Measurements from ENCODE around the gene UQCRHL.
"Not testable (repeated sequence)": the region's sequence is repeated elsewhere in the genome, so short reads cannot be mapped to it uniquely, and the experiment has no call there.

The UQCRHL gene

GRCh38 chr1:15833842-15834405, 26.5 kb upstream of the UQCRHL start:
- Histone ChIP-seq H3K9me3 (no peaks in the 10 kb centered on the region), H3K27me3 (no peaks in the 10 kb centered on the region), H3K36me3 (no peaks in the 10 kb centered on the region), H3K4me1 (ENCODE audit: control insufficient read depth in 1 of 2, insufficient read depth in 1 of 2, low read depth in 1 of 2, low read length in 1 of 2) (peaks cover 66 to 76% of the 10 kb centered on the region in 2 experiments), H3K4me3 (ENCODE audit: low read depth in 1 of 2, low read length in 1 of 2) (peak overlapping the region; percentile 93 to 99), H3K27ac (peak overlapping the region; percentile 100)
- TF ChIP-seq CTCF (IDR thresholded peaks at IDR 0.05): no peak

DNA sequence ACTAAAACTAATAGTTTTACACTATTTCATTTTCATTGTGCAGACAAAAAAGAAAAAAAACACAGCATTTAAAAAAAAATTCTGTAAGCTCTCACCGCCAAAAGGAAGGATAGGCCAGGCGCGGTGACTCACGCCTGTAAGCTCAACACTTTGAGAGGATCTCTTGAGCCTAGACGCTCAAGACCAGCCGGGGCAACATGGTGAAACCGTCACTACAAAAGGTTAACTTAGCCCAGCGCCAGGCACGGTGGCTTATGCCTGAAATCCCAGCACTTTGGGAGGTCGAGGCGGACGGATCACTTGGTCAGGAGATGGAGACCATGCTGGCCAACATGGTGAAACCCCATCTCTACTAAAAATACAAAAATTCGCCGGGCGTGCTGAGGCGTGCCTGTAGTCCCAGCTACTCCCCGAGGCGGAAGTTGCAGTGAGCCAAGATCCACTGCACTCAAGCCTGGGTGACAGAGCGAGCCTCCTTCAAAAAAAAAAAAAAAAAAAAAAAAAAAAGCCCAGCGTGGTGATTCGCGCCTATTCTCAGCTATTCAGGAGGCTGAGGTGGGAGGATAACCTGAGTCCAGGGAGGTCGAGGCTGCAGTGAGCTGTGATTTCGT, 25.7 kb upstream of the UQCRHL start:
- no peak for TF ChIP-seq CTCF (IDR thresholded peaks at IDR 0.05)
- peak overlapping the region; percentile 100 for H3K27ac ChIP-seq
- H3K9me3 ChIP-seq: no peaks in the 10 kb centered on the region
- peak overlapping the region; percentile 93 to 99 for H3K4me3 ChIP-seq (ENCODE audit: low read depth in 1 of 2, low read length in 1 of 2)
- H3K36me3 ChIP-seq: no peaks in the 10 kb centered on the region
- H3K27me3 ChIP-seq: no peaks in the 10 kb centered on the region
- peaks cover 73 to 81% of the 10 kb centered on the region in 2 experiments for H3K4me1 ChIP-seq (ENCODE audit: control insufficient read depth in 1 of 2, insufficient read depth in 1 of 2, low read depth in 1 of 2, low read length in 1 of 2)

- TF ChIP-seq CTCF (IDR thresholded peaks at IDR 0.05): no peak
- Histone ChIP-seq H3K4me3 (ENCODE audit: low read depth in 1 of 2, low read length in 1 of 2) (peak overlapping the region; percentile 60 to 61), H3K4me1 (ENCODE audit: control insufficient read depth in 1 of 2, insufficient read depth in 1 of 2, low read depth in 1 of 2, low read length in 1 of 2) (peaks cover 66 to 68% of the 10 kb centered on the region in 2 experiments)
Observed at GRCh38 chr1:15830258-15830657, 22.8 kb upstream of the UQCRHL start.

GRCh38 chr1:15828931-15829330, 21.5 kb upstream of the UQCRHL start:
- not testable (repeated sequence) for H3K27me3 ChIP-seq, H3K9me3 ChIP-seq, H3K36me3 ChIP-seq
- Histone ChIP-seq H3K27ac (peak overlapping the region; percentile 100), H3K4me3 (ENCODE audit: low read depth in 1 of 2, low read length in 1 of 2) (peak overlapping the region in 1 of 2 experiments; percentile 60), H3K4me1 (ENCODE audit: control insufficient read depth in 1 of 2, insufficient read depth in 1 of 2, low read depth in 1 of 2, low read length in 1 of 2) (peaks cover 64 to 66% of the 10 kb centered on the region in 2 experiments)

More at GRCh38 chr1:15830258-15830657, 22.8 kb upstream of the UQCRHL start:
- H3K27me3 ChIP-seq: no peaks in the 10 kb centered on the region
- no peaks in the 10 kb centered on the region for H3K36me3 ChIP-seq
- H3K9me3 ChIP-seq: no peaks in the 10 kb centered on the region
- peak overlapping the region; percentile 100 for H3K27ac ChIP-seq

DNA sequence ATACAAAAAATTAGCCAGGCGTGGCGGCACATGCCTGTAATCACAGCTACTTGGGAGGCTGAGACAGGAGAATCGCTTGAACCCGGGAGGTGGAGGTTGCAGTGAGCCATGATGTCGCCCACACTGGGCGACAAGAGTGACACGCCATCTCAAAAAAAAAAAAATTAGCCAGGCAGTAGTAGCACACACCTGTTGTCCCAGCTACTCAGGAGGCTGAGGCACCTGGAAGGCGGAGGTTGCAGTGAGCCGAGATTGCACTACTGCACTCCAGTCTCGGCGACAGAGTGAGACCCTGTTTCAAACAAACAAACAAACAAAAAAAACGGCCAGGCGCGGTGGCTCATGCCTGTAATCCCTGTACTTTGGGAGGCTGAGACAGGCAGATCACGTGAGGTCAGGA, 20.1 kb upstream of the UQCRHL start:
- Histone ChIP-seq H3K27ac (peak overlapping the region; percentile 47), H3K4me1 (ENCODE audit: control insufficient read depth in 1 of 2, insufficient read depth in 1 of 2, low read depth in 1 of 2, low read length in 1 of 2) (peaks cover 53 to 56% of the 10 kb centered on the region in 2 experiments)
- H3K9me3 ChIP-seq; H3K4me3 ChIP-seq (ENCODE audit: low read depth in 1 of 2, low read length in 1 of 2); H3K27me3 ChIP-seq; H3K36me3 ChIP-seq: not testable (repeated sequence)

GRCh38 chr1:15826810-15827507, 19.5 kb upstream of the UQCRHL start:
- peaks cover 48 to 50% of the 10 kb centered on the region in 2 experiments for H3K4me1 ChIP-seq (ENCODE audit: control insufficient read depth in 1 of 2, insufficient read depth in 1 of 2, low read depth in 1 of 2, low read length in 1 of 2)
- no peaks in the 10 kb centered on the region for H3K36me3 ChIP-seq
- H3K9me3 ChIP-seq: no peaks in the 10 kb centered on the region
- peak overlapping the region; percentile 47 for H3K27ac ChIP-seq
- H3K27me3 ChIP-seq: no peaks in the 10 kb centered on the region
- no peak for TF ChIP-seq CTCF (IDR thresholded peaks at IDR 0.05)
- H3K4me3 ChIP-seq (ENCODE audit: low read depth in 1 of 2, low read length in 1 of 2): no peak overlapping the region
